H4 (cell line): Measurements from ENCODE around the gene NSF. TPM values are rescaled to one million over a fixed set of nuclear protein-coding genes. Genes with fewer than 3 reads are reported as not detected.
"Not testable (repeated sequence)": the region's sequence is repeated elsewhere in the genome, so short reads cannot be mapped to it uniquely, and the experiment has no call there.

ENCODE experiments used
- DNase-seq: peaks from one replicate; pipeline ENCODE4 v3.0.0-alpha.2; 2015; ENCODE audit warnings: low spot score
- total RNA-seq: library from RNA; depleted of rRNA; stranded (reverse); fragments of >200 nt; shearing (Covaris generic); gene quantifications from 2 replicates; pipeline ENCODE4 v1.2.3, GENCODE V29; 2014; rRNA removed

Gene NSF
- total RNA-seq: 56.4 and 68.2 TPM in 2 replicates

DNA sequence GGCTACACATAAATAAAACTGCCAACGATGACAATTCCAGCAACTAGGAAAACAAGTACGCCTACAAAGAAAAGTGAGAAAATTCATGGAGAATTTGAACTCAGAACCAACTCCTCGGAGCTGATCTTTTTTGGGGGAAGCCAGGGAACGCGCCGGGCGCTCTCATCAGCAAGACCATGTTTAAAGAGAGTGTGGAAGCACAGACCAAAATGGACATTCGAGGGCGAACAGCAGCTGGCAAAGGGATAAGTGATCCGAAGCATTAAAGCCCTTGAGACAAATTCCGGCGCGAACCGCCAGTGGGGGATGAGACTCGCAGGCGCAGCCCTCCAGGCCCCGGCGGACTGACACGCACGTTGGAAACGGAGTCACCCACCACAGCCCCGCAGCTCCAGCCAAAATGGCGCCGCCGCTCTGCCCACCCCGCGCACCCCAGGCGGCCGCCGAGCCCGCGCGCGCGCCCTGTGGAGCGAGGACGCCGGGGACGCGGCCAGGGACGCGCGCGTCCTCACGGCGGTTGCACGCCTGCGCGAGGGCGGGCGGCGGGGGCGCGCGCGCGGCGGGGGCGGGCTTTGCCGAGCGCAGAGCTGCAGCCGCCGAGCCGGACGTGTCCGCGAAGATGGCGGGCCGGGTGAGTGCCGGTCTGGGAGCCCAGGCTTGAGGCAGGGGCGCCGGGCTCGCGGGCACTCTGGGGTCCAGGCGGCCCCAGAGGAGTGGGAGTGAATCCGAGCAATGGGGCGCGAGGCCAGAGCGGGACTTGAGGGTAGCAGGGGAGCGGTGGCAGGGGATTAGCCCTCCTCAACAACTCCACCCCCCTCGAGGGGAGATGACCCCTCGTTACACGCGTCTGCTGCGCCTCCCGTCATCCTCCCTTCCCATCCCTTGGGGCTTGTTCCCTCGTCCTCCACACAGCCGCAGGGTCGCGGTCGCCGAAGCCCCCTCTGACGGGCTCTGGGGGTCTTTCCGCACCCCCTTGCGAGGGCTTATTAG, at the start of gene NSF:
Gene NSF (plus strand): TSS at position 513 of the 990 bp plus-strand sequence. CDS start 107 bp downstream, at position 620.
- DNase-seq: not testable (repeated sequence)

DNA sequence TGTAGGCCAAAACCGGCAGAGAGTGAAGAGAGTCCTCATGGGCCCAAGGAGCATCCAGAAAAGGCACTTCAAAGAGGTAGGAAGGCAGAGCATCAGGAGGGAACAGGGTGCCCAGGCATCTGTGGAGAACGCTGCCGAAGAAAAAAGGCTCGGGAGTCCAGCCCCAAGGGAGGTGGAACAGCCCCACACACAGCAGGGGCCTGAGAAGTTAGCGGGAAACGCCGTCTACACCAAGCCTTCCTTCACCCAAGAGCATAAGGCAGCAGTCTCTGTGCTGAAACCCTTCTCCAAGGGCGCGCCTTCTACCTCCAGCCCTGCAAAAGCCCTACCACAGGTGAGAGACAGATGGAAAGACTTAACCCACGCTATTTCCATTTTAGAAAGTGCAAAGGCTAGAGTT, 41.9 kb upstream of the NSF start:
- not testable (repeated sequence) for DNase-seq

DNA sequence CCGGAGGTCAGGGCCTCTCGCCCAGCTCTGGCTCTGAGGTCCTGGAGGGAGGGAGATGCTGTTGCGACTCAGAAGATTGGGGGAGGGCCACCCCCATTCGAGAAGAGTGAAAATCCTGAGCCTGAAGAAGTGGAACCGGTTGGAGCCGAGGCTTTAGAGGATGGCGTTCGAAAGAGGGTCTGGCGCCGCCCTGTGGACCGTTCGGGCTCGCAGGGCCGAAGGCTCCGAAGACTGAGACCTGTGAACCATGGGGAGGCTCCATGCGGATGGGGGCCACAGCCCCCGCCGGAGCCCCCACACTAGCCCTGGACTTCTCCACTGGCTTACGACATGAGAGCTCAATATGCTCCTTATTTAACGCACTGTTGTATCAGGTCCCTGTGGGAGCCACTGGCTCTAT, 31.3 kb upstream of the NSF start:
- not testable (repeated sequence) for DNase-seq

DNA sequence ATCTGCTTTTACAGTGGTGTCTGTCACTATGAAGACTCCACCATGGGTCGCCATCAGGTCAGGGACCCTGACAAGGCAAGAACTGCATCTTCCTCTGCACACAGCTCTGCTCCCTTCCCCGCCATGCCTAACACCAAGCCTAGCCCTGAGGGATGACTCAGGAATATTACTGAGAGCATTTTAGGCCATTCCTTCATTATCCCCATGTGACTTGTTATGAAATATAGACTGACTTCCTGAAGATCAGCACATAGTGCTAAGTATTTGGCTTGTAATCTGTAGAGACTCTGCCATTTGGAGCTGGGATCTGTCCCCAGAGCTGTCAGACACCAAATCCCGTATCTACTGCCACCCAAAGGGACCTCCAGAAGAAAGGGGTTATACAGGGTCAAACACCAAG, 30.4 kb upstream of the NSF start:
- DNase-seq: not testable (repeated sequence)

DNA sequence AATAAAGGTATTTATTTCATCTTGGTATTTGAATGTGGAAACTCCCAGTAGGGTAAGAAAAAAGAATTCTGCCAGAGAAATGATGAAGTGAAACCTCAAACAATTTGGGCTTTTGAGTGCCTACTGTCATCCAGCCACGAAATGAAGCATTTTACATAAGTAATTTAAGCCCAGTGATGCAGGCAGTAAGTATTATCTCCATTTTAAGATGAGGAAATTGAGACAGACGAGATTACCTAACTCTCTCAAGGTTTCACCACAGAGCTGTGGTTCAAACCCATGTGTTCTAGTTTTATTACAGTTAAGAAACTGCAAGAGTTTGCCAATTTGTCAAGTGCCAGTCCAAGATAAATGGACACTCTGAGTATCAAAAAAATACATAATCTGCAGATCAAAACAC, 24.2 kb upstream of the NSF start:
- not testable (repeated sequence) for DNase-seq

DNA sequence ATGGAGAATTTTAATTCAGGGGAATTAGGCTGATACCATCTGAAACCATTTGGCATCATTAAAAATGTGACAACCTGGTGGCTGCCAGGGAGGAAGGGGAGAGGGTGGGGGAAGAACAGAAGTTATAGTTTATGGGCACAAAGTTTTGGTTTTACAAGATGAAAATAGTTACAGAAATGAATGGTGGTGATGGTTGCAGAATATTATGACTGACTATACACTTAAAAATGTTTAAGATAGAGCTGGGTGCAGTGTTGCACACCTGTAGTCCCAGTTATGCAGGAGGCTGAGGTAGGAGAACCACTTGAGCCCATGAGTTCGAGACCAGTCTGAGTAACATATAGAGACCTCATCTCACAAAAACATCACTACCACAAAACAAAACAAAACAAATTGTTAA, 23.5 kb upstream of the NSF start:
- not testable (repeated sequence) for DNase-seq

DNA sequence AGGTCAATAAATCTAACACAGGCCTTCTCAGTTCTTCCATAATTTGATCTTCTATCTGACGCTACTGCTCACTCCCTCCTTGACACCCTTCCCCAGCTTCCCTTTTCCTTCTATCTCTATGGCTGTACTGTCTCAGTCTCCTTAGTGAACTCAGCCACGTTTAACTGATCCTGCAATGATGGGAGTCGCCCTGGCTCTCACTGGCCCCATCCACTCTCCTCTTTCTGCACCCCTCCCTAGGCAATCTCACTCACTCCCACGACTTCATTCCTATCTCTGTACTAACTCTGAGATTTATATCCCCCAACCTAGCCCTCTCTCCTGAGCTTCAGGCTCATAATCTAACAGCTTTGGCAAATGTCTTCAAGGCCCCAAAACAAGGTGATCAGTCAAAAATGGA, 18.7 kb upstream of the NSF start:
- not testable (repeated sequence) for DNase-seq

DNA sequence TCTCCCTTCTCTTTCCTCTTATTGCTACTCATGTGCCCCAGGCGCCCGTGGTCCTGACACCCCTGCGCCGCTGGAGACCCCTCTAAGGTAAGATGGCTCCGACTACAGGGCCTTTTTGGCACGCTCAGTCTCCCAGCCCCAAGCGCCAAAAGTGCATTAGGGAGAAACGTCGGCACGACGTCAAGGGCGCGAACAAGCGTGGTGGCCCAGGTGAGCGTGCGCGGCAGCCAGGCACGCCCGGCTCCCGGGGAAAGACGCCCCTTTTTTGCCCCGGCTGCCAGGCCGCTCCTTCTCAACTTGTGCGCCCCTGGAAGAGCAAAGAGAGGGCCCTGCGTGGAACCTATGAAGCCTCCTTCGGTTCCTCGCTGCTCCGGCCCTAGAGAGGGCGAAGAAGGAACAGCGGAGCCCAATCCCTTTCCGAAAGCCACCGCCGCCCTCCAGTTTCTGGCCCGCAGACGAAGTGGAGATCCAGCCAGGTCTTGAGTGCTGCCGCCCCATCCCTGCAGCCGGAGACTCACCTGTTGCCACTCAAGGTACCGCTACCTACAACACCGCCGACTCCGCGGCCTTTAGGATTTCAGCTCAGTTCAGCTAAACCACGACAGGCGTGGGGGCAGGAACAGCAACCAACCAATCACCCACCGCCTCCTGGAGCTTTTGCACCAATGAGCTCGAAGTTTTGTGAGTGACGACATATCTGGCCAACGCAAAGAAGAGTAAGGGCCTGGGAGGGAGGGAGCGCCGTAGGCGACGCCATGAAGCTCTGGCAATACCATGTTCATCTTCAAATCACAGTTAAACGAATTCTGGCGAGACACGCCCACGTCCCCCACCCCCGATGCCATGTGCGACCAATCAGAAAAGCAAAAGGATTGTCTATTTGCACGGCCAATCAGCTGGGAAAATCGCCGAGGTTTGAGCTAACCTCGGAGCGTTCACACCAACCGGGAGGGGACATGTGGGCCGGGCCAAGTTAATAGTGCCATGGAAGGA, 11.1 kb upstream of the NSF start, which contains the start of gene ARL17A:
Gene ARL17A (minus strand): TSS at position 609 of the 993 bp plus-strand sequence. CDS start 3,369 bp downstream, outside the sequence.
- not testable (repeated sequence) for DNase-seq

DNA sequence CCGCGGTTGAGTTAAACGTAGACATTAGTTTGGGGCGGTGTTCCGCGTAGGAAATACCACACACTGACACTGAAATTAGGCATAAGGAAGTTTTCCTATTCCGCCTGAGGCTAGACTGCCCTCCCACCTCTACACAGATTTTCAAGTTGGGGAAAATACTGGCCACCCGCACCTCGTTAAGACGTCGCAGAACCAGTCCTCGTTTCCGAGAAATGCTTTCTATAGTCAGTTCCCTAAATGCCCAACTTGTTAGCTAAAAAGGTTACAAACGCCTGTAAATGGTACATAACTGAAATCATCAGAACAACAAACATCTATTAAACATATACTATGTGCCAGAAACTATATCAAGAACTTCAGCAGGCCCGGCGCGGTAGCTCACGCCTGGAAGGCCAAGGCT, 10.4 kb upstream of the NSF start:
- not testable (repeated sequence) for DNase-seq

DNA sequence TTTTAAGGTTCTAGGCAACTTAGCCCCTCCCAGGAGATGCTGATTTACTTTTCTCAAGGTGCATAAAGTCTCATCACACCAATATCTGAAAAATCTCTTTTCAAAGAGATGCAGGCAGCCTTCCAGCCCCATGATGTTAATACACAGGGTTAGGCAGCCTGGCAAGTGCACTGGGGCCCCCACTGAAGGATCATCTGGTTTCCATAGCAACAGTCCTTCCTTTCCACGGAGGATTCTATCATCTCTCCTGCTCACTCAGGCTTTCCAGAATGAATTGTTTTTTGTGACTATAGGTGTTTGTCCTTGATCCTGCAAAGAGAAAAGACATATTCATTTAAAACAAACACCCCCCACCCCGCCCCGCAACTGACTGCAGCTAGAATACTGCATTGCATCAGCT, 5.0 kb upstream of the NSF start:
- not testable (repeated sequence) for DNase-seq

DNA sequence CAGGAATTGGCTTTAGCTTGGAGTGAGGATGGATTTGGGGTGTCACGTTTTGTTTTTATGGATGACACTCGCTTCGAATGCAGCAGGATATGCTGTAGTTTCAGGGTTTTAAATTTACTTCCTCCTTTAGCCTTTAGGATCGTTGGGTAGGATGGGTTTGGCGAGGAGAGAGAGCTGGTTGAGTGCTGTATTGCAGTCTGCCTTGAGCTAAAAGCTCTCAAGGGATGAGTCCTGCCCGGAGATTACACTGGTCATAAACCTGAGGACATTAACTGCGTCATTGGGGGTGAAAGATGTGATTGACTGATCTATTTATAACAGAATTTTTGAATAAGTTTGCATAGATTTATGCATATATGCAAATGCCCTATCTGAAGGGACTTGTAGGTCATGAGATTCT, 863 bp downstream of the NSF start:
- DNase-seq: not testable (repeated sequence)

DNA sequence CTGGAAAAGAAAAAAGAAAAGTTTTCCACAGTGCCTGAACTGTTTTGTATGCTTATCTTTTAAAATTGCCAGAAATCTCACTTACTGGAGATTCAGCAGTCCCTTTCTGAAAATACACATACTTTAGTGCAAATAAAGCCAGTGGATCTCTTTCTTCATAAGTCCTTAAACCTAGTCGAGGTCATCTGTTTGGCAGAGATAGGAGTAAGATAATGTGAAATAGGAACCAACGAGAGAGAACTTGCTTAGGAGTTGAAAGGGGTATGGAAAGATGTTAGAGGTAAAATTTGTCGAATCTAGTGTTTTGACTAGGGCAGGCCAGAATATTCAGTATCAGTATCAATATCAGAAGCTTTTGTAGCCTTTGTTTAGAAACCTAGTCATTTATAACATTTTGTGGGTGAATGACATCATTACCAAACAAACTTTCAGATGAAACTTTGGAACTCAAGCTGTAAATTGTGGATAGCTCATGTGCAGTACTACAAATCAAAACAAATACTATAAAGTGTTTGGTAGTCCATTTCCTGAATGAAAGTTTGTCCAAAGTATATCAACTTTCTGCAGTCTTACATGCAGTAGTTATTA, 8.0 kb downstream of the NSF start:
- DNase-seq: not testable (repeated sequence)

DNA sequence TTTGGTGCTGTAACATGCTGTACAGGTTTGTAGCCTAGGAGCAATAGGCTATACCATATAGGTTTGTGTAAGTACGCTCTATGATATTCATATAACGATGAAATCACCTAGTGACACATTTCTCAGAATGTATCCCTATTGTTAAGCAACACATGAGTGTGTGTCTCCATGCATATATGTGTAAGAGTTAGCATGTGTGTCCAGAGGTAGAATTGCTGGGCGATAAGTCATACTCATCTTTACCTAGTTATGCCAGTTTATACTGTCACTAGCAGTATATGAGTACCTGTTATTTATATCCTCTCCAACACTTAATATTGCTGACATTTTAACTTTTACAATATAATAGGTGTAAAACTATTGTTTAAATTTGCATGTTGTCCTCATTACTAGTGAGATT, 10.3 kb downstream of the NSF start:
- DNase-seq: not testable (repeated sequence)

DNA sequence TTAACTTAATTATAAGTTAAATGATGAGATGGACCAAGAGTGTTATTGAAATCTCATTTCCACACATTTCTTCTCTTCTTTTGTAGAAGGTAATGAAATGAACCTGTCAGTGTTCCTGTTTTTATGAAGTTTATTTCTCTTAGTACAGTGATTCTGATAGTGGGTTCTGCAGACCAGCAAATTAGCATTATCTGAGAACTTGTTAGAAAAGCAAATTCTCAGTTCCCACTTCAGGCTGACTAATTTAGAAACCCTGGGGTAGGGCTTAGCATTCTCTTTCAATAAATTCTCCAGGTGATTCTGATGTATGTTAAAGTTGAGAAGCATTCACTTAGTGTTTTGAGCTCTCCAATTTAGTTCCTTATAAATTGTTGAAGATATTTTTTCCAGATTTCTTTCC, 12.7 kb downstream of the NSF start:
- not testable (repeated sequence) for DNase-seq

DNA sequence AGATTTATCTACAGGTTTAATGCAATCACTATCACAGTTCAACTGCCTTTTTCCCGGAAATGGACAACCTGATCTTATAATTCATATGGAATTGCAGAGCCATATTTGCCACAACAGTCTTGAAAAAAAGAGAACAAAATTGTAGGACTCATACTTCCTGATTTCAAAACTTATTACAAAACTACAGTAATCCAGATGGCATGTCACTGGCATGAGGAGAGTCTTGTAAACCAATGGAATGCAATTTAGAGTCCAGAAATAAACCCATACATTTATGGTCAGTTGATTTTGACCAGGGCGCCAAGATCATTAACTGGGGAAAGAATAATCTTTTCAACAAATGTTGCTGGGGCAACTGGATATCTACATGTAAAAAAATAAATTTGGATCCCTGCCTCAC, 20.8 kb downstream of the NSF start:
- DNase-seq: not testable (repeated sequence)

DNA sequence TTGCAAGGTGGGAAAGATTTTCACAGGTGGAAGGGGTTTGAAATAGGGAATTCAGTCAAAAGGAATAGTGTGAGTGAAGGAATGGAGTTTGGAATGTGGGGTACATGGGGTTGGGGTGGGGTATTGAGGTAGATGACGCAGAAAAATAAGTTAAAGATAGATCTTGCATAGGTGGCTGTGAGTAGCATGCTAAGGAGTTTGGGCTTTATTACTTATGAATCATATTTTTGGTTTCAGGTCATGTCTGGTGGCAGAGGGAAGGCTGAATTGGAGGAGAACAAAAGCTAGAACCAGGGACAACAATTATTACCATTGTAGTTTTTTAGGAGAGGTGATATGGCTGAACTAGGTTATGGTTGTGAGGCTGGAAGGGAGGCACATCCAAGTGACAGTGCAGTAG, 23.4 kb downstream of the NSF start:
- DNase-seq: not testable (repeated sequence)

DNA sequence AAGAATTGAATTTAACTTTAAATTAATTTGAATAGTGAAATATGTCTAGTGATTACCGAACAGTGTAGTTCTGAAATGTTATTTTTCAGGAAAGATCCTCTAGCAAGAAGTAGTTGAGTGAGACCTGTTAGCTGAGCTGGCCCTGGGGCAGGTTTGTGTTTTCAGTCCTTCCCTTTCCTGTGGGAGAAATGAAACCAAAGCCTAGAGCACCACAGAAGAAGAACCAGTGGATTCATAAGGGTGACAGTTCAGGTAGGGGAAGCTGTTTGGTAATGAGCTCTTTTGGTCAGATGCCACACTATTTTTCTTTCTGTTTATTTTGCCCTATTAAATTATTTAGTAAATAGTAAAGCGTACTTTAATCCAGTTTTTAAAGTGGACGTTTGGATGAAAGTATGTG, 26.7 kb downstream of the NSF start:
- DNase-seq: not testable (repeated sequence)

DNA sequence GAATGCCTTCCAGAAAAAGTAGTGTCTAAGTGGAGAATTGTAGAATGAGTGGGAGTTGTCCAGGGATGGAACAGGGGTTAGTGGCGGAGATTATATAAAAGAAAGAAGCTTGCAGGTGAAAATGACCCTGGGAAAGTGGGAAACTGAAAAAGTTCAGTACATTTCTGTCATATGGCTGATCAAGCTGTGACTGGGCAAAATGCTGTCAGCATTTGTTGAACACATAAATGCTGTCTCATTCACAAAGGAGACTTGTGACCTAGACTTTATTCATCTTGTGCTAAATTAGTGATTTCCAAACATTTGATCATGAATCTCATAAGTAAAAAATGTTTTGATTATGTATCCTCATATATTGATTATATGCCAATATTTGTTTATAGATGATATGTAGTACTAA, 28.5 kb downstream of the NSF start:
- DNase-seq: not testable (repeated sequence)

DNA sequence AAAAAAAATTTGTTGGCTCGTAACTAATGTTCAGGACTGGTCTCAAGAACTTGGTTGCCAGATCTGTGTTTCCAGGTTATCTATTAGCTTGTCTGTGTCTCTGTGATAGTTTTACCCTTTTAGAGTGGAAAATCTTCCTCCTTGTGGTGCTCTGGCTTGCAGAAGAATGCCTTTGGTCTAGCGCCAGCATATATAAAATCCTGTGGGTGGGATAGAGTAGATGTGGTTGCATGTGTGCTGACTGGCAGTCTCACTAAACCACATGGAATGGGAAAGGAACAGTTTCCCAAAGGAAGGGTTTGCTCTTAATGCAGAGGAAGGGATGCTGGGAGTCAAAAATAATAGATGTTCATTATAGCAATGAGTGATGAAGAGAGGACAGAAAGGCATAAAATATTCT, 33.3 kb downstream of the NSF start:
- DNase-seq: not testable (repeated sequence)

DNA sequence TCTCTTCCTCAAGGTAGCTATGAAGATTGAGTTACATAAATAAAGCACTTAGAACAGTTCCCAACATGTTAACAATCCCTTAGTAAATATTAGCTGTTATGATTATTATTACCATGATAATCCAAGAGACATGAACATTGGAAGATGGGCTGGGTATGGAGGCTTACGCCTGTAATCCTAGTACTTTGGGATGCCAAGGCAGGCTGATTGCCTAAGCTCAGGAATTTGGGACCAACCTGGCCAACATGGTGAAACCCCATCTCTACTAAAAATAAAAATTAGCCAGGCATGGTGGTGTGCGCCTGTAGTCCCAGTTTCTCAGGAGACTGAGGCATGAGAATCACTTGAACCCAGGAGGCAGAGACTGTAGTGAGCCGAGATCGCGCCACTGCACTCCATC, 34.3 kb downstream of the NSF start:
- DNase-seq: not testable (repeated sequence)

DNA sequence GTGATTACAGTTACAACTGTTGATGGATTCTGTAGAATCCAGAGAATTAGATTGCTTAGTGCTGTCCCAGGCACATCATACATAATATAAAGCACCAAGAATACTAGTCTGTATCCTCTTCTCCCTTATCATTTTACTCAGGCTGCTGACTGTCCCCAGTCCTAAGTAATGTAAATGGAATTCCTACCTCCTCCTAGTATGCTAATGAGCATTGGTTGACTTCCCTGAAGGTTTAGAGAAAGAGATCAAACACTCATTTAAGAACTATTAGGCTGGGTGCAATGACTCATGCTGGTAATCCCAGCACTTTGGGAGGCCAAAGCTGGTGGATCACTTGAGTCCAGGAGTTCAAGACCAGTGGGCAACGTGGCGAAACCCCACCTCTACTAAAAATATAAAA, 37.0 kb downstream of the NSF start:
- not testable (repeated sequence) for DNase-seq
